ENCODE data around the gene NMS.
A peak's percentile ranks its signal among the peaks of the same experiment; 100 is the strongest.
"Not testable (repeated sequence)": the region's sequence is repeated elsewhere in the genome, so short reads cannot be mapped to it uniquely, and the experiment has no call there.

The NMS gene, protein sequence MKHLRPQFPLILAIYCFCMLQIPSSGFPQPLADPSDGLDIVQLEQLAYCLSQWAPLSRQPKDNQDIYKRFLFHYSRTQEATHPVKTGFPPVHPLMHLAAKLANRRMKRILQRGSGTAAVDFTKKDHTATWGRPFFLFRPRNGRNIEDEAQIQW

DNA sequence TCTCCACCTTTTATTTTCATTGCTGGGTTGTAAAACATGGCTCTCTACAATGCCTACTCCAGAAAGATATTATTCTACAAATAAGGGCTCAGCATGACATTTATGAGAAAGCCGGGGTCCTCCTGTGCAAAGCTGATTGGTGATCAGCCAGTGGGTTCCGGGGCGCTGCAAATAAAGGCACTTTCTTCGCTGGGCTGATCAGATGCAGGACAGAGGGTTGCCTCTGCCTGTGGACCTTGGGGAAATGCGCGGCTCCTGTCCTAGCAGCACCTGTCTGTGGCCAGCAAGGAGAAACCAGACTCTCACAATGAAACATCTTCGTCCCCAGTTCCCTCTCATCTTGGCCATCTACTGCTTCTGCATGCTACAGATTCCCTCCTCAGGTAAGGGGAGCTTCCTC is at the start of gene NMS:
TSS of gene NMS (plus strand) at position 301 of the 400 bp plus-strand sequence. CDS start at position 308, 7 bp downstream.
- no peak for DNase-seq

DNA sequence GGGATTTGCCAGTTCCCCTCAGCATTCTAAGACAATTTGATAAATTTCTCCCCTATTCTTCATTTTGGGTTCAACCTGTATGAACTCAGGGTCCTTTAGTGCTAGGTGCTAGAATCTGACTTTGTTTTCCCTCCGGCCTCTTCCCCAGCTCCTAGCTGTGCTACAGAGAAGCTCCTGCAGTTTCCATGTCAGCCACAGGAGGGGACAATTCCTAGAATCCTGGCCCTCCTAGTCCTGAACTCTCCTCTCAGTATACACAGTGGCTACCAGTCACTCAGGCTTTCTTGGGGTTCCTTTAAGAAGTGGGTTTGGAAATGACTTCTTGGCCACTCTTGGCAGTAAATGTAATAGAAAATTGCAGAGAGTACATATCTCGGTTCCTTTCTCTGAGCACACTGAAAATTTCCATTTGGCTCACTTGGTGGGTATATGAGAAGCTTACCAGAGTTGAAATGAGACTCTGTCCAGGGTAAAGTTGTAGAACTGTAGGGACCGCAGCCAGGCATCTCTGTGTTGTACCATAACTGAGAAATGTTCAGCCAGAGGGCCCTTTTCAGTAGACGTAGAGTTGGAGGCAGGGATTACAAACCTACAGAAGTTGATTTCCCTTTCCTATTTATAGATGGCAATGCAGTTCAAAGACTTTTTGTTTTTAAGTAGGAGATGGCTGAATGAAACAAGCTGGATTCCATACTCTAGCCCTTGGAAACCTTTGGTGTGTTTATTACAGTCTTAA is 47.8 kb upstream of the NMS start:
- DNase-seq: peak; percentile 37 to 58 (median 55)

DNA sequence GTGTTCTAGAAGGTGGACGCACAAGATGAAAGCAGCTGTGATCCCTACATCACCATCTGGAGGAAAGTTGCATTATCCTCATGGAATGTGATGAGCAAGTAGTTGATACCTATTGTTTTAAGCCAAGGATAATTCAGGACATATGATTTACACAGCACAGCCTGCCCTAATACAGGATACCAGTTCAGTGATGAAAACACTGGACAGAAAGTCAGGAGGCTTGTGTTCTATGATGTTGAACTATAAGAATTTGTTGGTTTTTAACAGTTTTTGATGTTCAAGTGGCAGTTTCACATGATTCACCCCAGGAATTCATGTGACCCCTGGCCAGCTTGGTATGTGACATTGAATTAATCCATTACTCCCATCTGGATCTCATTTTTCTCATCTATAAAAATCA is 46.7 kb upstream of the NMS start:
- no peak for DNase-seq

DNA sequence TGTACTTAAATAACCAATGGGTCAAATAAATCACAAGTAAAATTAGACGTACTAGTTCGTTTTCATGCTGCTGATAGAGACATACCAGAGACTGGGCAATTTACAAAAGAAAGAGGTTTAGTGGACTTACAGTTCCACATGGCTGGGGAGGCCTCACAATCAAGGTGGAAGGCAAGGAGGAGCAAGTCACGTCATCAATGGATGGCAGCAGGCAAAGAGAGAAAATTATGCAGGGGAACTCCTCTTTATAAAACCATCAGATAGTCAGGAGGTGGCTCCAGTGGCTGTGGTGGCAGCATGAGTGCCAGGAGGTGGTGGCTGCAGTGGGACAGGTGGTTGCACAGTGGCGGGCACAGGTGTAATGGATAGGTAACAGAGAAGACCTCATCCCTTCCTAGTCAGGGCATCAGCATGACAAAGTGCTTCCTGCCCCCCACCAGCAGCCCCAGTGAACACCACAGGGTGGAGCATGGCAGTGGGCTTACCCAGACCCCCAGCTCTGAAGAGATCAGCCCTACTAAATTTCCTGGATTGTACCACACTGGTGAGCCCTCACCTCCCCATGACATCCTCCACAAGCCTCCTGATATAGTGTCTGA is 45.9 kb upstream of the NMS start:
- DNase-seq: no peak

DNA sequence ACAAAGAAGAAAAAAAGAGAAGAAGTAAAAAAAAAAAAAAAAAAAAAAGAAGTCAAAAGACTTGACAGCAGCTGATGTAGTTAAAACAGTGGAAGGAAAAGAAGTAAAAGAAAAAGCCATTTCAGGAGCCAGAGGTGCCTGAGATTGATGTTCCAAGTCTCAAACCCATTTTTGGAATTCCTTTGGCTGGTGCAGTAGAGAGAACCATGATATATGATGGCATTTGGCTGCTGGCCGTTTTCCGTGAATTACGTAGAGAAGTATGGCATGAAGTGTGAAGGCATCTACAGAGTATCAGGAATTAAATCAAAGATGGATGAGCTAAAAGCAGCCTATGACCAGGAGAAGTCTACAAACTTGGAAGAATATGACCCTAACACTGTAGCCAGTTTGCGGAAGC is 45.2 kb upstream of the NMS start:
- DNase-seq: no peak

DNA sequence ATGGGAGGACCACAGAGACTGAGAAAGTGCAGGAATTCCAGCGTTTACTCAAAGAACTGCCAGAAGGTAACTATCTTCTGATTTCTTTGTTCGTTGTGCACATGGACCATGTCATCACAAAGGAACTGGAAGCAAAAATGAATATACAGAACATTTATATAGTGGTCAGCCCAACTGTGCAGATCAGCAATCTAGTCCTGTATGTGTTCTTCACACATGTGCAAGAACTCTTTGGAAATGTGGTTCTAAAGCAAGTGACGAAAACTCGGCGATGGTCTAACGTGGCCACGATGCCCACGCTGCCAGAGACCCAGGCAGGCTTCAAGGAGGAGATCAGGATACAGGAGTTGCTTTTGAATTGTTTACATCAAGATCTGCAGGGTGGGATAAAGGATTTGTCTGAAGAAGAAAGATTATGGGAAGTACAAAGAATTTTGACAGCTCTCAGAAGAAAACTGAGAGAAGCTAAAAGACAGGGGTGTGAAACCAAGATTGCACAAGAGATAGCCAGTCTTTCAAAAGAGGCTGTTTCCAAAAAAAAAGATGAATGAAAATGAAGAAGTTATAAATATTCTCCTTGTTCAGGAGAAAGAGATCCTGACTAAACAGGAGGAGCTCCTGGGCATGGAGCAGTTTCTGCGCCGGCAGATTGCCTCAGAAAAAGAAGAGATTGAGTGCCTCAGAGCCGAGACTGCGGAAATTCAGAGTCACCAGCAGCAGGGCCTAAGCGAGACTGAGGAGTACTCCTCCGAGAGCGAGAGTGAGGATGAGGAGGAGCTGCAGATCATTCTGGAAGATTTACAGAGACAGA is 44.5 kb upstream of the NMS start:
- DNase-seq: peak; percentile 23 to 59 (median 50)

DNA sequence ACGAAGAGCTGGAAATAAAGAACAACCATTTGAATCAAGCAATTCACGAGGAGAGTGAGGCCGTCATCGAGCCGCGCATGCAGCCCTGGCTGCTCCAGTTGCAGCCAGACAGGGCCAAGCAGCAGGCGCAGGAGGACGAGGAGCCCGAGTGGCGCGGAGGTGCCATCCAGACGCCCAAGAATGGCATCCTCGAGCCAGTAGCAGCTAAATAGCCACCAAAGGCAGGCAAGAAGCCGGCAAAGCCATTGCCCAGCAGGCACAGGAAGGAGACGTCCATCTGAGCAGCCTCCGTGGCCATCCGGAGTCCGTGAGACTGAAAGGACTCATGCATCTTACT is 43.9 kb upstream of the NMS start:
- DNase-seq: no peak

DNA sequence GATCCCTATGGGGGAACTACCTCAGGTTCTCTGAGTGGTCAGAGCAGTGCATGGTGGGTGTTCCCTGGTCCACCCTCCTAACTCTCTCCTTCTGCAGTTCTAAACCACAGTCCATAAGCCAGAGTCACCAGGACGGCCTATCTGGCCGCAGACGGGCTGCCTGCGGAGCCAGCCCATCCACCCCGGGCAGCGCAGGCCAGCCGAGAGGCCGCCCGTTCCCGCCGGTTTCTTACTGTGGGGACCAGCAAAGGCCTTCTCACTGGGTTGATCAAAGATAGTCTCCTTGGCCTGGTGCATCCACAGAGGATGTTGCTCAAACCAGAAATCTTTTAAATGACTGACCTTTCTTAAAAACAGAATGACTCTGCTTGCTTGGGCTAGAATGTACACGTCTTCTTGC is 43.2 kb upstream of the NMS start:
- no peak for DNase-seq

DNA sequence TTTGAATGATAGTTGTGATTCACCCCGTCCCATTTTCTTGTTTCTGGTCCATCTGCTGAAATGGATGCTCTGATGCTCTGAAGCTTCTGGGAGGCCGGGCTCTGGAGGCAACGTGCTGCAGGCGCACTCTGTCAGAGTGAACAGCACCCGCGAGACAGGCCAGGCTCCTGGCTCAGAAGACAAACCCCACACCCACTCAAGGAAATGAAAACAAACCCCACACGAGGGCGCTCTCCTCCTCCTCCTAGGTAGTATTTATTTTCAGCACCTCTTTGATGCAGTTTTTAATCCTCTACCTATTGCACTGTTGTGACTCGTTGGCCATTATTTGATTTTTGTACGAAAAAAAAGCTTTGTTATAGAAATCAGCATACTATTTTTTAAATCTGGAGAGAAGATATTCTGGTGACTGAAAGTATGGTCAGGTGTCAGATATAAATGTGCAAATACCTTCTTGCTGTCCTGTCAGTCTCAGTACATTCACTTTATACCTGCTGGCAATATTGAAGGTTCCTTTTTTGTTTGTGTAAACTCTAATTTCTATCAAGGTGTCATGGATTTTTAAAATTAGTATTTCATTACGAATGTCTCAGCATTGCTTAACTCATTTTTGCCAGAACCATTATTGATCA is 42.5 kb upstream of the NMS start:
- peak; percentile 65 to 83 (median 75) for DNase-seq

DNA sequence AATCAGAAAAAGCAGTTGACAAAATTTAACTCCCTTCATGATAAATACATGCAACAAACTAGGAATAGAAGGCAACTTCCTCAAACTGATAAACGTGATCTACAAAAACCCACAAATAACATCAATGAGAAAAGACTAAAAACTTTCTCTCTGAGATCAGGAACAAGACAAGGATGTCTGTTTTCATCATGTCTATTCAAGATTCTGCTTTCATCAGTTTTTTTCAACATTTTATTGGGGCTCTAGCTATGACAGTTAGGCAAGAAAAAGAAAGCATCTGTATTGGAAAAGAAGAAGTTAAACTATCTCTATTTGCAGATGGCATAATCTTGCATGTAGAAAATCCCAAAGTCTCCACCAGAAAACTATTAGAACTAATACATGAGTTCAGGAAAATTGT is 40.6 kb upstream of the NMS start:
- peak in 1 of 3 donors; percentile 10 for DNase-seq

DNA sequence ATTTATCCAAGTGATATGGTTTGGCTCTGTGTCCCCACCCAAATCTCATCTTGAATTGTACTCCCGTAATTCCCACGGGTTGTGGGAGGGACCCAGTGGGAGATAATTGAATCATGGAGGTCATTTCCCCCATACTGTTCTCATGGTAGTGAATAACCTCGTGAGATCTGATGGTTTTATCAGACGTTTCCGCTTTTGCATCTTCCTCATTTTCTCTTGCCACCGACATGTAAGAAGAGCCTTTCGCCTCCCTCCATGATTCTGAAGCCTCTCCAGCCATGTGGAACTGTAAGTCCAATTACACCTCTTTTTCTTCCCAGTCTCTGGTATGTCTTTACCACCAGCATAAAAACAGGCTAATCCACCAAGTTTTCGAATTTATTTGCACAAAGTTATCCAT is 32.5 kb upstream of the NMS start:
- no peak for DNase-seq

DNA sequence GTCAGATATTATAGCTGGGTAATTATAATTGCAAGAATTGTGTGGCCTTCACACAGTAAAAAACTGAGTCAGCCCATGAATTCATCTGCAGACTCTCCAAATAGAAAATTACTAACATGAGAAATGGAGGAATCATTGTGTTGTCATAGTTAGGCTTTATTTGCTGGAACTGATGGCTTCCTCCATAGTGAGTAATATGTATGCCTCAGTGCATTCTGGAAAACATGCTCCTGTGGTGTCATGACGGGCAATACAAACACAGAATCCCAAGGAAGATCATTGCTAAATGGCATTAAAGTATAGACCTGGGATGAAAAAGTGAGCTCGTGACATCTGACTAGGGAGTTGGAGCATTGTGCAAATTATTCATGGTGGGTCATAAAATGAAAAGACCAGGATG is 23.6 kb upstream of the NMS start:
- DNase-seq: no peak

DNA sequence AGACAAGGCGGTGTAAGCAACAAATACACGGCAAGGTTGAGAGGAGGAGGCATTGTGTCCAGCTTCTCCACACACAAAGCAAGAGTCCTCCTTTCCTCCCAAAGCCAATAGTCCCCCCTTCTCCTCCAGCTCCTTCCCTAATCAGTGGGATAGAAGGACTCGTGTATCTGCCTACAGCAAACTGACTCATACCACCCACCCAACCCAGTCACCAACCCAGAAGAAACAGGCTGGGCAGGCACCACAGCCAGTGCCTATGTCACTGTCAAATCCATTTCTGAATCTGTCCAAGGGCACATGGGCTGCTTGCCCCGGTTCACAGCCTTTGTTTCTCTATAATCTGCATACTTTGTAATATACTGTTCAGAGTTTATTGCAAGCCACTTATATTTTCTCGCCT is 19.2 kb upstream of the NMS start:
- DNase-seq: peak; percentile 43 to 56 (median 51)

DNA sequence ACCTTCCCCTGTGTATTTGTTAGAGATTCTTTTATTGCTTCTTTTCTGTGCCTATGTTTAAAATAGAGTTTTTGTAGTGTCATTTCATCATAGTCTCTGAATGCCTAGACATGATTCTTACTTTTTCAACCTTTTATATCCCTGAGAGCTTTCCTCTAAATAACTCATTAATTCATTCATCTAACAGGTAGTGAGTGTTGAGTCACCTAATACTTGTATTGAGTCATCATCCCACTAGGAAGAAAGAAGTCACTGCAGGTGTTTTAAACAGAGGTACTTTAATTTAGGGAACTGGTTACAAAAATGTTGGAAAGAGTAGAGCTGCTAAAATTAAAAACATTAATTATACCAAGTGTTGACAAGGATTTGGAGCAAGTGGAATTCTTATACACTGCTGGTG is 18.5 kb upstream of the NMS start:
- no peak for DNase-seq

DNA sequence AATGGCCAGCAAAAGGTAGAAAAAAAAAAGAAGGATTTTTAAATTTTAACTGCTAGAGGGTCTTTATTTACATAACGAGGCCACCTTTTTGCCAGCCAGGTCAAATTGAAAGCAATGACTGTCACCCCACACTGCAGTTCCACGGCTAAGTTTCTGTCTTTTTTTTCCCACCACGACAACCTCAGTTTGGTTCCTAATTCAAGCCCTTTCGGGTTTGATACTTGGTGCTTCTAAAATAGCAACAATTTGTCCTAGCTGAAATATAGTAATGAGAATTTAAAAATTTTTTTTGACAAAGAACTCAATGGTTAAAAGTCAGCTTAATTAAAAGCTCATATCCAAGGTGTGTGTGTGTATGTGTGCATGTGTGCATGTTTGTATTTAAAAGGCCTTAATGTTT is 16.4 kb upstream of the NMS start:
- no peak for DNase-seq

DNA sequence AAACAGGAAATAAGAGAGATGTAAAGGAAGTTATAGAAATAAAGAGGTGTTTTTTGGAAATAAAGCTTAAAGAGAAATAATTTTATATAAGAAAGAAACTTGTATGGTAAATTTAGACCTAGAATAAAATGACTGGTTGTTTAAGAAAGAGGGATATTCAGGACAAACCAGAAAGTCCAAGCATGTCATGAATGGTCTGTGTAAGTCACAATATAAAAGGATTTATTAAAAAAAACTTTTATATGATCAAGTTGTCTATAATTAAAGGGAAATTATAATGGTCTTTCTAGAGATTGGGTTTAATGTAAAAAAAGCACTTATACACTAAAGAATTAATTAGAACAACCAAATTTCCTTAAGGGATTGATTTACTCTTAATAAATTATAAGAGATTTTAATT is 13.9 kb upstream of the NMS start:
- DNase-seq: not testable (repeated sequence)

DNA sequence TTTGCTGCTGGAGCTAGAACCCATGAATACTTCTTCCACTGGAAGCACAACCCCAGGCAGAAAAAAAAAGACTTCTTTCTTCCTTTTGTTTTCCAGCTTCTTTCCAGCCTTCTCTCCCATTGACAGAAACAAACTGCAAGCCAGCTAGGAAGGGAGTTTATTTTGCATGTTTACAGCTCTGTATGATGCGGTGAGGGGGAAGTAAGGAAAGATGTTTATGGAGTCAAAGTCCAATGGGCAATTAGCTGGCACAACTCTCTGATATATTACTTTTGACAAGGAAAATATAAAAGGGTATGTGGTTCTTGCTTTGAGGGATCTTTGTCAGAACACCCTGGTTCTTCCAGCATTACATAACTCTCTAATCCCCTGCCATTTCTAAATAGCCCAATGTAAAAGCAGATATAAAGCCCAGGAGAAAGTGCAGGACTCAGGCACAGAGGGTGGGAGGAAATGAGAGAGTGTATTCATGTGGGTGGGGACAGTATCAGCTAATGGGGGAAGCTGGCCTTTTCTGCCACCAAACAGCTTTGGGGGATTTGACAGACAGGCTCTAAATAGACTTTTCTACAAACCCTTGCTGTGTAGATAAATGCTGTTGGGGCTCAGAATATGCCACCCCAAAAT is 9.3 kb upstream of the NMS start:
- DNase-seq: peak; percentile 31 to 60 (median 51)

DNA sequence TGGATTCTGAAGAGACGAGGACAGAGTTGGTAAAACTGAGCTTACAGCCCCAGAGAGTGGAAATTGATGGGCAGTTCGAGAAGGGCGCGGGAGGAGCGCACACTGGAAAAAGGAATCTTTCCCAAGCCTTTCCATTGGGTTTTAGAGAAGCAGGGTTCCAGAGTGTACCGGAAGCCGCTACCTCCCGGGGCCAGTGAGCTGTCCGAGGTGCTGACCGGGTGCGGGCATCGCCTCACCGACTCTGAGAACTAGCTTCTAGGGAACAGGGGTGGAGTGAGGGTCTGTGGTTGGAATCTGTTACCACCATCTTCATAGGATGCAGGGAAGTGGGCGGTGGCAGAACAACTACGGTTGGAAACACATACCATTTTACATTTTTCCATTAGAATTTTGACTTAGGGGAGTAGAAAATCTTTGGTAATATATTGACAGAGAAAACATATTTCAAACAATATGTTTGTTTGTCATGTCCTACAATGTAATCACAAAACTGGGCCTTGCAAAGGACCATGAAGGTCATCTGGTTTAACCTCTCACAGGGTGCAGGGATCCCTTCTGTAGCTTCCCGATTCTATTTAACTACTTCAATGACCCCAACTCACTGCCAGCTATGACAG is 724 bp downstream of the NMS start:
- DNase-seq: peak in 2 of 3 donors; percentile 14 to 28

DNA sequence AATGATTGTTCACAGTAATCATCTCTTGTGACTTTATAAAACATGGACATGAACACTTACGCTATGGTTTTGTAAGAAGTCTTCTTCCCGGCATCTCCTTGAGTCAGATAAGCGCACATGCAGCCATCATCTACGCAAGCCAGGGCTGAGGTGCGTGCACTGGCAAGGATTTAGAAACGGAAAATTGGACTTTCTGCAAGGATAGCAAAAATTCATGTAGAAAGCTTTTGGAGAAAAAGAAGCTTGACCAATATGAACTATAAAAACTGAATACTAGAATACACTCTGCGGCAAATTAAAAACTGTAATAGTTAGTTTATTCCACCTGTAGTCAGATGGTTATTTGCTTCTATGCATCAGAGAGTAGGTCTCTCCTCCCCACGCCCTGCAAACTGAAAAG is 6.3 kb downstream of the NMS start:
- no peak for DNase-seq

DNA sequence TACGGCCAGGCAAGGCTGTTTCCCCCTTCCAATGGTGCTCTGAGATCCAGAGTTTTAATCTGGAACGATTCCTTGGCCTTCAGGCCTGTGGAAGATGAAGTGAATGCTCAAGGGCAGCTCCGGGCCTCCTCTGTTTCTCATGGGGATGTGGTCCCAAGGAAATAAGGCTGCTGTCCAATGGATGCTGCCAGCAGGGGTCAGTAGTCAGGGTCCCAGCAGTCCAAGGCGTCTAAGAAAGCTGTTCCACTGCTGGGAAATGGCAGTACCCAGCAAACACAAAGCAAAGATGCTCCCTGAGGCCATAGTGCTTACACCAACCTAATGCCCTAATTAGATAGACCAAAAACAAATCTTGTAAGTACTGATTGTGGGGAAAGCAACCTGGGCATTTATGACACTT is 12.5 kb downstream of the NMS start:
- DNase-seq: peak in 2 of 3 donors; percentile 13 to 20

DNA sequence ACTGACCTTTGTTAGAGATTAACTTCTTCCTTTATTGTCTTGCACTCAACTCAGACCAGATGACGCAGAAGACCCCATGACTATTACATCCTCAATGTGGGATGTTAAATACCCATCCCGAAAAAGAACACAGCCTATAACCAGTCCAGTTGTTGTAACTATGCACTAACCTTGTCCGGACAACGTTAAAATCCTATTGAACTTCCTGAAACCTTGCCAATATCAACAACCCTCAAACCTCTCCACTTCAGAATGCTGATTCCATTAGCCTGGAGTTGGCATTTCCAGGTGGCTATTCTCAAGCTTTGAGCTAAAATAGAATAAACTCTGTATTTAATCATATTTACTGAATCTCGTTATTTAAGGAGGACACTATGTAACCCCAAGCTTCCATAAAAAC is 13.6 kb downstream of the NMS start:
- no peak for DNase-seq

DNA sequence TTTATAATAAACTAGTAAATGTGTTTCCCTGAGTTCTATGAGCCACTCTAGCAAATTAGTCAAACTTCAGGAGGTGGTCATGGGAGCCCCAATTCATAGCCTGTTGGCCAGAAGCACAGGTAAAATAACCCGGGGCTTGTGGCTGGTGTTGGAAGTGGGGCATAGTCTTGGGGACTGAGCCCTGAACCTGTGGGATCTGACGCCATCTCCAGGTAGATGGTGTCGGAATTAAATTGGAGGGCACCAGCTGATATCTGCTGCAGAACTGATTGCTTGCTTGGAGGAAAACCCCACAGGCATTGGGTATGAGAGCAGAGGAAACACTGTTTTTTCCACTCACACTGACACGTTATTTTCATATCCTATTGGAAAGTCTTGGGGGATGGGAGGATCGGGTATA is 14.1 kb downstream of the NMS start:
- DNase-seq: no peak

All from suppressor macrophage treated with lipopolysaccharide for 1 hour (primary cell).